Vagina (tissue), 2 donors: ENCODE results near the gene CSGALNACT2. TPM values are rescaled to one million over a fixed set of nuclear protein-coding genes. Genes with fewer than 3 reads are reported as not detected.

Experiments
- DNase-seq, 2 donors: peaks; one replicate each; pipeline ENCODE4 v3.0.0-alpha.2; 2017; ENCODE audit errors: extremely low spot score in 2 of 2
- H3K27ac ChIP-seq: fragments of 200-600 bp; sonication (generic); one replicate; pipeline ENCODE4 v1.5.1; 2019
- H3K27me3 ChIP-seq: fragments of 200-600 bp; sonication (generic); one replicate; pipeline ENCODE4 v1.5.1; 2019
- H3K36me3 ChIP-seq, 2 donors: fragments of 200-600 bp; sonication (generic); one replicate each; pipeline ENCODE4 v1.5.1; 2017 to 2019
- H3K4me1 ChIP-seq: fragments of 200-600 bp; sonication (generic); one replicate; pipeline ENCODE4 v1.5.1; 2019
- H3K4me3 ChIP-seq, 2 donors: fragments of 200-600 bp; sonication (generic); 1 replicate in 1 of 2; 2 replicates in 1 of 2; pipeline ENCODE4 v1.5.1; 2016 to 2019
- H3K9me3 ChIP-seq: fragments of 200-600 bp; sonication (generic); one replicate; pipeline ENCODE4 v1.5.1; 2019
- POLR2A ChIP-seq, 2 donors: fragments of 450-650 bp; IDR thresholded peaks; one replicate each; pipeline ENCODE4 v1.6.1; 2017; ENCODE audit warnings: antibody characterized with exemption in 2 of 2, mild to moderate bottlenecking in 2 of 2, moderate library complexity in 2 of 2
- POLR2AphosphoS5 ChIP-seq, 2 donors: sonication (generic); formaldehyde crosslinking; IDR thresholded peaks; one replicate each; pipeline ENCODE4 v1.9.0; 2017; ENCODE audit warnings: antibody characterized with exemption in 2 of 2, mild to moderate bottlenecking in 2 of 2, low read depth in 1 of 2; ENCODE audit not compliant: insufficient read depth in 1 of 2
- intact Hi-C: fragments of 100-400 bp; cut with DNase I; formaldehyde crosslinking; loops from one replicate; pipeline ENCODE4 v1.15.1; 2023
- total RNA-seq: library from RNA; depleted of rRNA; stranded (reverse); fragments of >200 nt; gene quantifications from one replicate; pipeline ENCODE4 v1.2.3, GENCODE V29; 2016
- TF ChIP-seq, protein P1 (sequence below), 3 experiments: fragments of 450-650 bp in 2 of 3; fragments of 200-600 bp in 1 of 3; sonication (generic) in 1 of 3; IDR thresholded peaks; one replicate each; pipeline ENCODE4 v1.5.1; 2017 to 2019; ENCODE audit warnings: antibody characterized with exemption in 3 of 3, mild to moderate bottlenecking in 2 of 3, moderate library complexity in 2 of 3

The CSGALNACT2 gene
- total RNA-seq, 1 donor from 2014 or later, result 21.9 TPM

DNA sequence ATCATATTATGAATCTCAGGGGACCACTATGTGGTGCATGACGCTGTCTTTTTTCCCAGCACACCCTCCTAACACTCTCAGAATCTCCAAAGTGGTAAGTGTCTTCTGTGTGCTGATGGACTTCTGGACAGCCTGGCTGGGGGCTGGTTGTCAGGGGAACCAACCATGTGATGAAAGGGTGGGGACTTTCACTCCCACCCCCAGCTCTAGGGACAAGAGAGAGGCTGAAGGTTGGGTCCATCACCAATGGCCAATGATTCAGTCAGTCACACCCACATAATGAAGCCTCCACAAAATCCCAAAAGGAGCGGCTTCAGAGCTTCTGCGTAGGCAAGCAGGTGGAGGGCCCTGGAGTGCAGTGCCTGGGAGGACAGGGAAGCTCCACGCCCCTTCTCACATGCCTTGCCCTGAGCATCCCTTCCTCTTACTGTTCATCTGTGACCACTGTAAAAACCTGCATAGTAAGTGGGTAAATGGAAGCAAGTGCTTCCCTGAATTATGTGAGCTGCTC is 84.0 kb downstream of the CSGALNACT2 start:
- TF ChIP-seq POLR2A (IDR thresholded peaks at IDR 0.05) (no peak), POLR2AphosphoS5 (IDR thresholded peaks at IDR 0.05; ENCODE audit: insufficient read depth in 1 of 2, low read depth in 1 of 2) (no peak)
- TF ChIP-seq, protein P1, sequence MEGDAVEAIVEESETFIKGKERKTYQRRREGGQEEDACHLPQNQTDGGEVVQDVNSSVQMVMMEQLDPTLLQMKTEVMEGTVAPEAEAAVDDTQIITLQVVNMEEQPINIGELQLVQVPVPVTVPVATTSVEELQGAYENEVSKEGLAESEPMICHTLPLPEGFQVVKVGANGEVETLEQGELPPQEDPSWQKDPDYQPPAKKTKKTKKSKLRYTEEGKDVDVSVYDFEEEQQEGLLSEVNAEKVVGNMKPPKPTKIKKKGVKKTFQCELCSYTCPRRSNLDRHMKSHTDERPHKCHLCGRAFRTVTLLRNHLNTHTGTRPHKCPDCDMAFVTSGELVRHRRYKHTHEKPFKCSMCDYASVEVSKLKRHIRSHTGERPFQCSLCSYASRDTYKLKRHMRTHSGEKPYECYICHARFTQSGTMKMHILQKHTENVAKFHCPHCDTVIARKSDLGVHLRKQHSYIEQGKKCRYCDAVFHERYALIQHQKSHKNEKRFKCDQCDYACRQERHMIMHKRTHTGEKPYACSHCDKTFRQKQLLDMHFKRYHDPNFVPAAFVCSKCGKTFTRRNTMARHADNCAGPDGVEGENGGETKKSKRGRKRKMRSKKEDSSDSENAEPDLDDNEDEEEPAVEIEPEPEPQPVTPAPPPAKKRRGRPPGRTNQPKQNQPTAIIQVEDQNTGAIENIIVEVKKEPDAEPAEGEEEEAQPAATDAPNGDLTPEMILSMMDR (IDR thresholded peaks at IDR 0.05), result no peak
- intact Hi-C loops, result no loop called here
- H3K9me3 ChIP-seq, result no peaks in the 10 kb centered on the region
- H3K27ac ChIP-seq, result no peak overlapping the region
- no peak for DNase-seq
- H3K4me1 ChIP-seq, result no peaks in the 10 kb centered on the region
- H3K4me3 ChIP-seq, result no peak overlapping the region
- no peaks in the 10 kb centered on the region for H3K27me3 ChIP-seq
- H3K36me3 ChIP-seq, result no peaks in the 10 kb centered on the region

DNA sequence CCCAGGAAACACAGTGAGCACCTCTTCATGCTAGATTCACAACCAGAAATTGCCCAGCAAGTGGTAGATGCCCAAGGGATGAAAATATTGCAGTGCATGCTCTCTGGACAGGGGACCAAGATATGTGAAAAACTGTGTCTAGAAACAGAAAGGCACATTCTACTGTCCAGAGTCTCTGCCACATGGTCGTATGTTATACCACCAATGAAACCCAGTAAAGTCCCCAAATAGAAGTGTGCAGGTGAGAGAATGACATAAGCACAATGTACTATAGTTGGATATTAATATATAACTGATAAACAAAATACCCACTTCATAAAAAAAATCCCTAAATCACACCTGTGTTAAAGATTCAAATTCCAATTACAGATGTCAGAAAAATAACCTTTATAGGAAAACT is 84.8 kb downstream of the CSGALNACT2 start:
- TF ChIP-seq, protein P1 (IDR thresholded peaks at IDR 0.05), result no peak
- TF ChIP-seq POLR2AphosphoS5 (IDR thresholded peaks at IDR 0.05; ENCODE audit: insufficient read depth in 1 of 2, low read depth in 1 of 2), result no peak
- TF ChIP-seq POLR2A (IDR thresholded peaks at IDR 0.05), result no peak
- intact Hi-C loops, result no loop called here
- Histone ChIP-seq H3K9me3 (no peaks in the 10 kb centered on the region), H3K27ac (no peak overlapping the region), H3K4me3 (no peak overlapping the region), H3K27me3 (no peaks in the 10 kb centered on the region), H3K36me3 (no peaks in the 10 kb centered on the region), H3K4me1 (no peaks in the 10 kb centered on the region)
- no peak for DNase-seq

DNA sequence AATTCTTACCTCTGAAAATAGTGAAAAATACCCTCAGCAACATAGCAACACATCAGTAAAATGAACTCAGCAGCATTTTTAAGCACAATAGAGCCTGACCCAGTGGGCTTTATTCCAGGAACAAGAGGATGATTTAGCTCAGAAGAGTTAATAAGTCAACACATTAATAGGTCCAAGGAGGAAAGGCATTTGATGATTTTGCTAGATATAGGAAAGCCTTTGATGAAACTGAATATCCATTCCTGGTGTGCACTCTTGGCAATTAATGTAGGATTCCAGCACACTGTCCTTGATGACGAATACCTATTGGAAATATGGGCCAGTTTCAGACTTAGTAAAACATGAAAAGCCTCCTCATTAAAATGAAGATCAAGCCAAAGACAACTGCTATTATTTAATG is 86.1 kb downstream of the CSGALNACT2 start:
- TF ChIP-seq POLR2A (IDR thresholded peaks at IDR 0.05), result no peak
- TF ChIP-seq, protein P1 (IDR thresholded peaks at IDR 0.05), result no peak
- no peak for TF ChIP-seq POLR2AphosphoS5 (IDR thresholded peaks at IDR 0.05; ENCODE audit: insufficient read depth in 1 of 2, low read depth in 1 of 2)
- DNase-seq, result no peak
- no peaks in the 10 kb centered on the region for H3K9me3 ChIP-seq
- intact Hi-C loops, result no loop called here
- no peaks in the 10 kb centered on the region for H3K27me3 ChIP-seq
- H3K4me1 ChIP-seq, result peaks cover 6% of the 10 kb centered on the region
- no peak overlapping the region for H3K27ac ChIP-seq
- no peaks in the 10 kb centered on the region for H3K36me3 ChIP-seq
- no peak overlapping the region for H3K4me3 ChIP-seq

DNA sequence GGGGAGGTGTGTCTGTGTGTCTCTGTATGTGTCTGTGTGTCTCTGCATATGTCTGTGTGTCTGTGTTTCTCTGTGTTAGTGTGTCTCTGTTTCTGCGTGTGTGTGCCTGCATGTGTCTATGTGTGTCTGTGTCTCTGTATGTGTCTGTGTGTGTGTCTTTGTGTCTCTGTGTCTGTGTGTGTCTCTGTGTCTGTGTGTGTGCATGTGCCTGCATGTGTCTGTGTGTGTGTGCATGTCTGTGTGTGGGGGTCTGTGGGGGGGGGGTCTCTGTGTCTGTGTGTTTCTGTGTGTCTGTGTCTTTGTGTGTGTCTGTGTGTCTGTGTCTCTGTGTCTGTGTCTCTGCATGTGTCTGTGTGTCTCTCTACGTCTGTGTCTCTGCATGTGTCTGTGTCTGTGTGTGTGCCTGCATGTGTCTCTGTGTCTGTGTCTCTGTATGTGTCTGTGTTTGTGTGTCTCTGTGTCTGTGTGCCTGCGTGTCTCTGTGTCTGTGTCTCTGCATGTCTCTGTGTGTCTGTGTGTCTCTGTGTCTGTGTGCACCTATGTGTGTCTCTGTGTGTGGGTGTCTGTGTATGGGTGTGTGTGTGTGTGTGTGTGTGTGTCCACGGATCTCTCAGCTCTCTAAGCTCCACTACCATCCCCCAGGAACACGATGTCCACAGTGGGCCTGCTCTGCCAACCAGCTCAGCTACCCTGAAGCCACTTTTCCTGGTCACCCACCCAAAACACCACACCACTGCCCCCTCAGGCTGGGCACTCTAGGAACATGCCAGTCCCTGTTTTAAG is 87.0 kb downstream of the CSGALNACT2 start:
- intact Hi-C loops, result no loop called here
- H3K4me3 ChIP-seq, result no peak overlapping the region
- H3K27ac ChIP-seq, result no peak overlapping the region
- no peak for DNase-seq
- H3K9me3 ChIP-seq, result no peaks in the 10 kb centered on the region
- TF ChIP-seq POLR2AphosphoS5 (IDR thresholded peaks at IDR 0.05; ENCODE audit: insufficient read depth in 1 of 2, low read depth in 1 of 2), result no peak
- TF ChIP-seq, protein P1 (IDR thresholded peaks at IDR 0.05), result no peak
- TF ChIP-seq POLR2A (IDR thresholded peaks at IDR 0.05), result no peak
- no peaks in the 10 kb centered on the region for H3K36me3 ChIP-seq
- H3K4me1 ChIP-seq, result peaks cover 6% of the 10 kb centered on the region
- H3K27me3 ChIP-seq, result peaks cover 2% of the 10 kb centered on the region

DNA sequence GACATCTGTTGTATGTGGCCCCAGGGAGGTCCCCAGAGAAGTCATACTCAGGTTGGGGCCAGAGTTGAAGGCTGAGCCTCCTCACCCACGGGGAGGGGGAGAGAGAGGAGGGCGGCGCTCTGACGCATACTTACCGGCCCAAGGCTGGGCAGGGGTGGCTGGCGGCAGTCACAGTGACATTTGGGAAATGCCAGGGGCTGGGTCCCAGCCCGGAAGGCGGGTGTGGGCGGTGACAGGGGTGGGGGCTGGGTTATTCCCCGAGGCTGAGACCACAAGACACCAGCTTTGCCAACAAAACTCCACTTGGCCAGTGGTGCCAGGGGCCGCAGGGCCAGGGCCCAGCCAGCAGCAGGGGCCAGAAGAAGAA is 87.5 kb downstream of the CSGALNACT2 start:
- intact Hi-C loops, result no loop called here
- H3K27me3 ChIP-seq, result peaks cover 4% of the 10 kb centered on the region
- H3K4me1 ChIP-seq, result peaks cover 6% of the 10 kb centered on the region
- H3K36me3 ChIP-seq, result no peaks in the 10 kb centered on the region
- no peak overlapping the region for H3K27ac ChIP-seq
- no peak for DNase-seq
- no peak for TF ChIP-seq POLR2A (IDR thresholded peaks at IDR 0.05)
- TF ChIP-seq POLR2AphosphoS5 (IDR thresholded peaks at IDR 0.05; ENCODE audit: insufficient read depth in 1 of 2, low read depth in 1 of 2), result no peak
- TF ChIP-seq, protein P1 (IDR thresholded peaks at IDR 0.05), result no peak
- H3K4me3 ChIP-seq, result no peak overlapping the region
- no peaks in the 10 kb centered on the region for H3K9me3 ChIP-seq
